Measurements from ENCODE around the gene PTGIS.

Gene PTGIS

GRCh38 chr20:49557449-49557848 is 10.5 kb downstream of the PTGIS start:
- DNase-seq, result no peak

GRCh38 chr20:49556621-49557020 is 11.3 kb downstream of the PTGIS start:
- no peak for DNase-seq

- DNase-seq, result no peak
Measured at GRCh38 chr20:49549801-49550551, 18.0 kb downstream of the PTGIS start.

GRCh38 chr20:49548371-49548947 is 19.5 kb downstream of the PTGIS start:
- no peak for DNase-seq

DNA sequence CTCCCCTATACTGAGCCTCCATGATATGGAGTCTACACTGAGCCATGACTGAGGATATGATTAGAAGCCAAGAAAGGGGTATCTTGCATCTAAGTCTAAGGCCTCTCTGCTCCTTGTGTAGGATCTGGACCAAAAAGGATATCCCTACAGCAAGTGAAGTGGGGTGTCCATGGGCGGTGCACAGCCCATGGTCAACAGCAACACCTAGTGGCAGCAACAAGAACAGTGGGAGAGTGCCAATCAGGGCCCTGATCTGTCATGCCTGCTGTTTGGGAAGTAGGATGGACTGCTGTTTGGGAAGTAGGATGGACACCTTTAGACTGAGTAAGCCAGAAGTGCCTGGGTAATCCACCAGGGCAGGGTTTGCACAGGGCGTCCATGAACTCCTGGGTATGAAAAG is 22.4 kb downstream of the PTGIS start:
- no peak for DNase-seq

DNA sequence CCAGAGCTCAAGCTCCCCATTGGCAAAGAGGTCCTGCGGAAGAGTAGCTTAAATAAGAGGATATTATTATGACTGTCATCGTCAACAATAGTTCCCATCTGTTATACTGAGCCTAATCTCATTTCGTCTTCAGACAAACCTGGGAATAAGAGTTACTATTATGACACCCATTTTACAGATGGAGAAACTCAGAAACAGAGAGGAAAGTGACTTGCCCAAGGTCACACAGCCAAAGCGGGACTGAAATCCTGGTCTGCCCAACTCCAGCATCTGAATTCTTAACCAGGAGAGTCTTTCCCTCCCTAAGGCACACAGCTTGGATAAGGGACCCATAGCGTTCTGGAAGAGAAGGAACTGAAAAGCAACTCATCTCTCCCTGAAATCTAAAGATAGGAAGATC is 23.4 kb downstream of the PTGIS start:
- no peak for DNase-seq

GRCh38 chr20:49543858-49544437 is 24.0 kb downstream of the PTGIS start:
- no peak for DNase-seq

GRCh38 chr20:49543071-49543857 is 24.7 kb downstream of the PTGIS start:
- no peak for DNase-seq

- DNase-seq, result no peak
Measured at GRCh38 chr20:49542514-49542991, 25.4 kb downstream of the PTGIS start.

- DNase-seq, result peak; percentile 54
Measured at GRCh38 chr20:49541733-49542513, 26.0 kb downstream of the PTGIS start.

- no peak for DNase-seq
Measured at GRCh38 chr20:49540687-49541435, 27.1 kb downstream of the PTGIS start.

- DNase-seq, result no peak
Measured at GRCh38 chr20:49540232-49540620, 27.7 kb downstream of the PTGIS start.

GRCh38 chr20:49539481-49540231 is 28.3 kb downstream of the PTGIS start:
- DNase-seq, result no peak

GRCh38 chr20:49538950-49539349 is 29.0 kb downstream of the PTGIS start:
- DNase-seq, result no peak

DNA sequence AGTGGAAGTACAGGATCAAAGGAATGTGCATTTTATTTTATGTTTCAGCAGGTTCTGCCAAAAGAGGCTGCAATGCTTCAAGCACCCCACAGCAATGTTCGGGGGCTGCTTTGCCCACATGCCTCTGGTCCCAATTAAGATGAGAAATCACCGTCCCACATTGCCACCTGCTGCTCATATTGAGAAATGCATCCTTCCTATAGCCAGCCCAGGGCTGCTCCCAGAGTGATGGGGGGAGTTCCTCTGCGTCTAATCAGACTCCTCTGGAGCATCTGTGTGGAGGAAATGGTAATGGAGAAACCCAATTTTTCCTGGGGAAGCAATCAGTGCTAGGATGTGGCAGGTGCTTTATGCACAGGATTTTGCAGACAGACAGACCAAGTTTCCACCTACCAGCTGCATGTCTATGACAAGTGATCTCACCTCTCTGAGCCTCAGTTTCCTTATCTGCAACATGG is 33.7 kb downstream of the PTGIS start:
- DNase-seq, result peak; percentile 55

DNA sequence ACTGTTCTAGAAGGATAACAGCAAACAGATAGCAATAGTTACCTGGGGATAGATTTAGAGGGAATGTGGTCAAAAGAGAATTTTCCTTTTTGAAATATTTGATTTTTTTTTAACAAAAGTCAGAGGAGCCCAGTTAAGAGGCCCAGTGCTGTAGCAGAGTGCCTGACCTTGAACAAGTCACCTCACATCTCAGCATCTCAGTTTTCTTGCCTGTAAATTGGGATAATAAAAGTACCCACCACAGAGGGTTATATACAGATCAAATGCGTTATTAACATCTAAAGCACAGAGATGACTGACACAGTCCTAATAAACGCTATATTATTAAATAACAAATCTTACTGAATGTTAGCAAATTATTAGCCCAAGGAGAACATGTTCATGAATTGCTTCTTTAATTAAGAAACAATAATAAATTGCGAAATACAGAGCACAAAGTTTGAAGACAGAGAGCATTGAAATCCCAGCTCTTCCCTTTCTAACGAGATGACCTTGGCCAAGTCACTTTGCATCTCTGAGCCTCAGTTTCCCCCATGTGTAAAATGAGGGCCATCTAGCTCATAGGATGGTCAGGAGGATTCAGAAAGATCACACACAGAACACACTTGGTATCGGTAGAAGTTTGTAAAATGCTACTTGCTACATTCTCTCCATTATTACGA is 35.5 kb downstream of the PTGIS start:
- no peak for DNase-seq

GRCh38 chr20:49529470-49529869 is 38.5 kb downstream of the PTGIS start:
- no peak for DNase-seq

- DNase-seq, result no peak
Measured at GRCh38 chr20:49526568-49526967, 41.4 kb downstream of the PTGIS start.

- no peak for DNase-seq
Measured at GRCh38 chr20:49526056-49526455, 41.9 kb downstream of the PTGIS start.

DNA sequence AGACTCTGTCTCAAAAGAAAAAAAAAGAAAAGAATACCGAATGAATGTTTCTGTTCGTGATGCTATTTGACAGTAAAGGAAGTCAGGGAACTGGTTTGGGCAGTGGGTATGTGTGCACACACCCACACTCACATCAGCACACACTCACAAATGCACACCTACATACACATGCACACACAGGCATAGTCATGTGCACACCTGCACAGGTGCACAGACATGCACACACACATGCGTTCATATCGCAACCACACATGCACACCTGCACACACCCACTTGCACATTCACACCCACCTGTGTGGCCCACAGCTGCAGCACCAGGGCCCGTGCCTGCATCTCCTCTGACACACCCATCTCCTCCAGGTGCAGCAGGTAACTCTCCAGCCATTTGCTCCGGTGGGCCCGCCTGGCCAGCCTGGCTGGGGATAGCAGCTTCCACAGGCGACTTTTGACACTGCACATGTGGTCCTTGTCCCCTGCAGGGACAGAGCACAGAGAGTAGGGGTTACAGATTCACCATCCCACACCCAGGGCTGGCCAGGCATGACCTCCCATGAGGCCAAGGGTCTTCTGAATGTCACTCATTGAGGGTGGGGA is 44.1 kb downstream of the PTGIS start:
- no peak for DNase-seq

Measured in CD4-positive, alpha-beta T cell treated with Interleukin-6 for 4 hours (primary cell).